ENCODE data around the gene ANKRD34A.

Gene ANKRD34A

GRCh38 chr1:145978854-145979745 is 14.7 kb upstream of the ANKRD34A start:
- peak overlapping the region; percentile 63 for H3K4me3 ChIP-seq (ENCODE audit: low read depth, low read length)
- H3K4me2 ChIP-seq (ENCODE audit: low read length) = peak overlapping the region; percentile 85
- no peak overlapping the region for H2AFZ ChIP-seq
- no peaks in the 10 kb centered on the region for H3K36me3 ChIP-seq (ENCODE audit: control insufficient read depth, insufficient read depth, low read length)
- H3K27ac ChIP-seq = peak overlapping the region; percentile 100
- peak overlapping the region; percentile 67 for H3K9ac ChIP-seq
- H3K27me3 ChIP-seq (ENCODE audit: control insufficient read depth, insufficient read depth, low read length) = no peaks in the 10 kb centered on the region
- H3K9me3 ChIP-seq (ENCODE audit: control insufficient read depth, low read length) = no peaks in the 10 kb centered on the region
- TF ChIP-seq CTCF (IDR thresholded peaks at IDR 0.05) = peak; percentile 19
- H3K79me2 ChIP-seq = peaks cover 15% of the 10 kb centered on the region
- peaks cover 58% of the 10 kb centered on the region for H3K4me1 ChIP-seq

- Histone ChIP-seq H3K27me3 (ENCODE audit: control insufficient read depth, insufficient read depth, low read length) (no peaks in the 10 kb centered on the region), H3K27ac (peak overlapping the region; percentile 100), H2AFZ (no peak overlapping the region), H3K4me3 (ENCODE audit: low read depth, low read length) (peak overlapping the region; percentile 63), H3K79me2 (peaks cover 15% of the 10 kb centered on the region), H3K4me2 (ENCODE audit: low read length) (peak overlapping the region; percentile 85), H3K4me1 (peaks cover 53% of the 10 kb centered on the region), H3K9me3 (ENCODE audit: control insufficient read depth, low read length) (no peaks in the 10 kb centered on the region), H3K36me3 (ENCODE audit: control insufficient read depth, insufficient read depth, low read length) (no peaks in the 10 kb centered on the region), H3K9ac (peak overlapping the region; percentile 67)
- TF ChIP-seq CTCF (IDR thresholded peaks at IDR 0.05) = no peak
These were observed 14.1 kb upstream of the ANKRD34A start for GRCh38 chr1:145978471-145978853.

GRCh38 chr1:145977486-145978470 is 13.4 kb upstream of the ANKRD34A start:
- Histone ChIP-seq H3K27ac (peak overlapping the region; percentile 100), H3K27me3 (ENCODE audit: control insufficient read depth, insufficient read depth, low read length) (no peaks in the 10 kb centered on the region), H2AFZ (peak overlapping the region; percentile 11), H3K4me2 (ENCODE audit: low read length) (peak overlapping the region; percentile 85), H3K9ac (no peak overlapping the region), H3K9me3 (ENCODE audit: control insufficient read depth, low read length) (no peaks in the 10 kb centered on the region), H3K36me3 (ENCODE audit: control insufficient read depth, insufficient read depth, low read length) (no peaks in the 10 kb centered on the region), H3K79me2 (peaks cover 15% of the 10 kb centered on the region), H3K4me3 (ENCODE audit: low read depth, low read length) (peak overlapping the region; percentile 63), H3K4me1 (peaks cover 50% of the 10 kb centered on the region)
- TF ChIP-seq CTCF (IDR thresholded peaks at IDR 0.05) = peak; percentile 73

GRCh38 chr1:145977016-145977415 is 12.6 kb upstream of the ANKRD34A start:
- no peaks in the 10 kb centered on the region for H3K9me3 ChIP-seq (ENCODE audit: control insufficient read depth, low read length)
- peak overlapping the region; percentile 28 for H3K4me2 ChIP-seq (ENCODE audit: low read length)
- H3K27ac ChIP-seq = peak overlapping the region; percentile 100
- H3K27me3 ChIP-seq (ENCODE audit: control insufficient read depth, insufficient read depth, low read length) = no peaks in the 10 kb centered on the region
- no peaks in the 10 kb centered on the region for H3K36me3 ChIP-seq (ENCODE audit: control insufficient read depth, insufficient read depth, low read length)
- peaks cover 15% of the 10 kb centered on the region for H3K79me2 ChIP-seq
- no peak for TF ChIP-seq CTCF (IDR thresholded peaks at IDR 0.05)
- no peak overlapping the region for H3K9ac ChIP-seq
- H3K4me3 ChIP-seq (ENCODE audit: low read depth, low read length) = peak overlapping the region; percentile 39
- peaks cover 43% of the 10 kb centered on the region for H3K4me1 ChIP-seq
- no peak overlapping the region for H2AFZ ChIP-seq
